ENCODE measurements around the gene GSAP. TPM values are rescaled to one million over a fixed set of nuclear protein-coding genes. Genes with fewer than 3 reads are reported as not detected.

Gene GSAP
- total RNA-seq, 4 donors from 2014 or later = 43.1 to 65.2 (median 52.4) TPM

- Histone ChIP-seq H3K27me3 (no peaks in the 10 kb centered on the region), H3K9me3 (no peaks in the 10 kb centered on the region), H3K4me1 (no peaks in the 10 kb centered on the region), H3K27ac (no peak overlapping the region), H3K4me3 (replicated peaks in 1 of 3) (no peak overlapping the region), H3K36me3 (no peaks in the 10 kb centered on the region)
- intact Hi-C loops (cut with DNase I) = no loop called here
- WGBS, 2 donors = 77 to 82% methylated on average over 1 of the region's 1 CpG
- no peak for DNase-seq
- TF ChIP-seq CTCF (IDR thresholded peaks at IDR 0.05) (no peak), POLR2A (IDR thresholded peaks at IDR 0.05) (no peak)
These were observed 56.0 kb downstream of the GSAP start for GRCh38 chr7:77360104-77360503.

DNA sequence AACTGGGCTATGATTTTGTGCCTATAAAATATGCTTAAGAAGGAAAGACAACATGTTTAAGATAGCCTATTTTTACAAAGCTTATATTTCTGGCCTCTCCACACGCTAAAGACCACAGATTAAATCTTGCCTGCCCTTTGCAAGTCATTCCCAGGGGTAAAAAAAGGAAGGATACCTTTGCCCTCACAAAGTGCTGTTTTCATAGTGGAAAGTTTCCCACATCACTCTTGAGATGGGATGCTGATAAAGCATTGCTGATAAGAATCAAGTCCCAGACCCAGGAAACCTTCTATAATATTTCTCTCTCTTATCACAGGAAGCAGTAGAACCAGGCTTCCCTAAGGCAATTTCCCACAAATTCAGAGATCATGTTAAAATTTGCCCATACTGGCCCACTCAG lies 56.5 kb downstream of the GSAP start:
- intact Hi-C loops (cut with DNase I) = no loop called here
- 60 to 71% methylated on average over 1 of the region's 1 CpG for WGBS, 2 donors

GRCh38 chr7:77354914-77355313 lies 61.2 kb downstream of the GSAP start:
- Histone ChIP-seq H3K27me3 (no peaks in the 10 kb centered on the region), H3K4me3 (replicated peaks in 1 of 3) (no peak overlapping the region), H3K4me1 (peaks cover 0 to 13% of the 10 kb centered on the region in 2 donors), H3K36me3 (no peaks in the 10 kb centered on the region), H3K9me3 (no peaks in the 10 kb centered on the region), H3K27ac (no peak overlapping the region)
- DNase-seq = no peak
- TF ChIP-seq POLR2A (IDR thresholded peaks at IDR 0.05) (no peak), CTCF (IDR thresholded peaks at IDR 0.05) (no peak)
- 89% methylated on average over 9 of the region's 9 CpGs for WGBS, 2 donors
- intact Hi-C loops (cut with DNase I) = no loop called here

More for the DNA sequence above, 56.5 kb downstream of the GSAP start:
- Histone ChIP-seq H3K4me3 (replicated peaks in 1 of 3) (no peak overlapping the region), H3K4me1 (no peaks in the 10 kb centered on the region), H3K36me3 (no peaks in the 10 kb centered on the region), H3K27ac (no peak overlapping the region), H3K9me3 (no peaks in the 10 kb centered on the region), H3K27me3 (no peaks in the 10 kb centered on the region)
- DNase-seq = no peak
- TF ChIP-seq POLR2A (IDR thresholded peaks at IDR 0.05) = no peak
- TF ChIP-seq CTCF (IDR thresholded peaks at IDR 0.05) = no peak

GRCh38 chr7:77354484-77354883 lies 61.7 kb downstream of the GSAP start:
- DNase-seq = no peak
- TF ChIP-seq CTCF (IDR thresholded peaks at IDR 0.05) = no peak
- no peak for TF ChIP-seq POLR2A (IDR thresholded peaks at IDR 0.05)
- Histone ChIP-seq H3K9me3 (no peaks in the 10 kb centered on the region), H3K4me3 (replicated peaks in 1 of 3) (no peak overlapping the region), H3K4me1 (peaks cover 0 to 13% of the 10 kb centered on the region in 2 donors), H3K27me3 (no peaks in the 10 kb centered on the region), H3K36me3 (no peaks in the 10 kb centered on the region), H3K27ac (no peak overlapping the region)
- 76 to 78% methylated on average over 2 of the region's 2 CpGs for WGBS, 2 donors
- intact Hi-C loops (cut with DNase I) = no loop called here

- H3K9me3 ChIP-seq = no peaks in the 10 kb centered on the region
- no peaks in the 10 kb centered on the region for H3K36me3 ChIP-seq
- no peak overlapping the region for H3K4me3 ChIP-seq (replicated peaks in 1 of 3)
- intact Hi-C loops (cut with DNase I) = no loop called here
- DNase-seq = no peak
- H3K27ac ChIP-seq = no peak overlapping the region
- H3K4me1 ChIP-seq = peaks cover 5 to 17% of the 10 kb centered on the region in 2 donors
- TF ChIP-seq CTCF (IDR thresholded peaks at IDR 0.05) (no peak), POLR2A (IDR thresholded peaks at IDR 0.05) (no peak)
- H3K27me3 ChIP-seq = no peaks in the 10 kb centered on the region
- WGBS, 2 donors = 69 to 84% methylated on average over 6 of the region's 6 CpGs
These were observed 62.2 kb downstream of the GSAP start for GRCh38 chr7:77353911-77354310.

Data from thyroid gland (tissue), 4 donors.